MM.1S (cell line): Measurements from ENCODE around the gene ARSG.

ENCODE experiments used
- DNase-seq: peaks from one replicate; pipeline ENCODE4 v3.0.0-alpha.2; 2015
- H2AFZ ChIP-seq: fragments of 300-600 bp; sonication (generic); 2 replicates; pipeline ENCODE4 v1.6.0; 2016; ENCODE audit warnings: antibody characterized with exemption, low read length
- H3F3A ChIP-seq: fragments of 300-600 bp; sonication (generic); 2 replicates; pipeline ENCODE4 v1.6.1; 2016; ENCODE audit warnings: mild to moderate bottlenecking, antibody characterized with exemption, low read length, moderate library complexity, mixed read lengths; ENCODE audit not compliant: insufficient read depth
- H3K27ac ChIP-seq: fragments of 300-600 bp; sonication (generic); 2 replicates; pipeline ENCODE4 v1.5.1; 2016; ENCODE audit warnings: mild to moderate bottlenecking, low read length
- H3K27me3 ChIP-seq: fragments of 300-600 bp; sonication (generic); replicated peaks from 2 replicates; pipeline ENCODE4 v1.6.0; 2016; ENCODE audit warnings: low read length; ENCODE audit not compliant: insufficient read depth
- H3K36me3 ChIP-seq: fragments of 300-600 bp; sonication (generic); replicated peaks from 2 replicates; pipeline ENCODE4 v1.6.1; 2016; ENCODE audit warnings: mild to moderate bottlenecking, low read length, mixed read lengths; ENCODE audit not compliant: insufficient read depth
- H3K4me1 ChIP-seq: fragments of 300-600 bp; sonication (generic); 2 replicates; pipeline ENCODE4 v1.6.1; 2016; ENCODE audit warnings: low read length, mixed read lengths
- H3K4me2 ChIP-seq: fragments of 300-600 bp; sonication (generic); 2 replicates; pipeline ENCODE4 v1.6.0; 2016; ENCODE audit warnings: low read depth, low read length
- H3K4me3 ChIP-seq: fragments of 300-600 bp; sonication (generic); 2 replicates; pipeline ENCODE4 v1.5.1; 2016; ENCODE audit warnings: low read length, mixed read lengths
- H3K79me2 ChIP-seq: fragments of 300-600 bp; sonication (generic); 2 replicates; pipeline ENCODE4 v1.6.1; 2016; ENCODE audit warnings: mixed run types, low read length, mixed read lengths
- H3K9ac ChIP-seq: fragments of 300-600 bp; sonication (generic); 2 replicates; pipeline ENCODE4 v1.6.1; 2016; ENCODE audit warnings: low read length, mixed read lengths
- H3K9me2 ChIP-seq: fragments of 300-600 bp; sonication (generic); replicated peaks from 2 replicates; pipeline ENCODE4 v1.6.1; 2016; ENCODE audit warnings: mild to moderate bottlenecking, low read length, mixed read lengths; ENCODE audit not compliant: insufficient read depth
- H3K9me3 ChIP-seq: fragments of 300-600 bp; sonication (generic); replicated peaks from 2 replicates; pipeline ENCODE4 v1.6.1; 2016; ENCODE audit warnings: mild to moderate bottlenecking, low read length, mixed read lengths; ENCODE audit not compliant: insufficient read depth
- H4K20me1 ChIP-seq: fragments of 300-600 bp; sonication (generic); 2 replicates; pipeline ENCODE4 v1.6.1; 2016; ENCODE audit warnings: mild to moderate bottlenecking, low read length, moderate library complexity, mixed read lengths; ENCODE audit not compliant: insufficient read depth
- EZH2 ChIP-seq: fragments of 300-600 bp; sonication (generic); optimal IDR thresholded peaks from 2 replicates; pipeline ENCODE3; 2017; ENCODE audit warnings: low read depth, mild to moderate bottlenecking, antibody characterized with exemption, low read length, mixed read lengths
- EZH2phosphoT487 ChIP-seq: fragments of 300-600 bp; sonication (generic); IDR thresholded peaks from 2 replicates; pipeline ENCODE4 v1.6.1; 2018; ENCODE audit warnings: antibody characterized with exemption, low read length
- TF ChIP-seq, protein P1 (sequence below): fragments of 300-600 bp; sonication (generic); IDR thresholded peaks from 2 replicates; pipeline ENCODE4 v1.5.1; 2016; ENCODE audit warnings: antibody characterized with exemption, low read length, mixed read lengths

ARSG gene

DNA sequence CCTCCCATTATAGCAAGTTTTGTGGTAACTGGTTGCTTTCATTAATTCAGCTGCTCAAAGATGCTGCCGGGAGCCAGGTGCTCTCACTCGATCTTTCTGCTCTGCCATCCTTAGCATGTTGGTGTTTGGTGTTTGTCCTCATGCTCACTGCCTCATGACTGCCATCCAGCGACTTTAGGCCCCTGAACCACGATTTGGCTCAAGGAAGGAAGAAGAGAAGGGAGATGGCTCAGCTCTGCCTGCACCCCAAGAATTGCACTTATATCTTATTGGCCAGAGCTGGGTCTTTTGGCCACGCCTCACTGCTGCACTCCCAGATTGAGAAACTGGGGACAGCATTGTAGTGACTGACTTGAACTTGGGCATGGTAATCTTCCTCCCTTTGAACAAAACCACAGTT is 52.7 kb downstream of the ARSG start:
- no peaks in the 10 kb centered on the region for H3K4me1 ChIP-seq
- no peak overlapping the region for H3K4me3 ChIP-seq
- no peaks in the 10 kb centered on the region for H3K9me3 ChIP-seq
- no peaks in the 10 kb centered on the region for H3K79me2 ChIP-seq
- H3K9ac ChIP-seq: no peak overlapping the region
- H3F3A ChIP-seq: no peaks in the 10 kb centered on the region
- no peaks in the 10 kb centered on the region for H3K27me3 ChIP-seq
- H3K27ac ChIP-seq: no peak overlapping the region
- no peak overlapping the region for H2AFZ ChIP-seq
- no peaks in the 10 kb centered on the region for H3K9me2 ChIP-seq
- H3K4me2 ChIP-seq: no peak overlapping the region
- H4K20me1 ChIP-seq: no peaks in the 10 kb centered on the region
- no peak for DNase-seq
- no peaks in the 10 kb centered on the region for H3K36me3 ChIP-seq
- no peak for TF ChIP-seq EZH2phosphoT487
- no peak for TF ChIP-seq EZH2
- TF ChIP-seq, protein P1, sequence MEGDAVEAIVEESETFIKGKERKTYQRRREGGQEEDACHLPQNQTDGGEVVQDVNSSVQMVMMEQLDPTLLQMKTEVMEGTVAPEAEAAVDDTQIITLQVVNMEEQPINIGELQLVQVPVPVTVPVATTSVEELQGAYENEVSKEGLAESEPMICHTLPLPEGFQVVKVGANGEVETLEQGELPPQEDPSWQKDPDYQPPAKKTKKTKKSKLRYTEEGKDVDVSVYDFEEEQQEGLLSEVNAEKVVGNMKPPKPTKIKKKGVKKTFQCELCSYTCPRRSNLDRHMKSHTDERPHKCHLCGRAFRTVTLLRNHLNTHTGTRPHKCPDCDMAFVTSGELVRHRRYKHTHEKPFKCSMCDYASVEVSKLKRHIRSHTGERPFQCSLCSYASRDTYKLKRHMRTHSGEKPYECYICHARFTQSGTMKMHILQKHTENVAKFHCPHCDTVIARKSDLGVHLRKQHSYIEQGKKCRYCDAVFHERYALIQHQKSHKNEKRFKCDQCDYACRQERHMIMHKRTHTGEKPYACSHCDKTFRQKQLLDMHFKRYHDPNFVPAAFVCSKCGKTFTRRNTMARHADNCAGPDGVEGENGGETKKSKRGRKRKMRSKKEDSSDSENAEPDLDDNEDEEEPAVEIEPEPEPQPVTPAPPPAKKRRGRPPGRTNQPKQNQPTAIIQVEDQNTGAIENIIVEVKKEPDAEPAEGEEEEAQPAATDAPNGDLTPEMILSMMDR: no peak

DNA sequence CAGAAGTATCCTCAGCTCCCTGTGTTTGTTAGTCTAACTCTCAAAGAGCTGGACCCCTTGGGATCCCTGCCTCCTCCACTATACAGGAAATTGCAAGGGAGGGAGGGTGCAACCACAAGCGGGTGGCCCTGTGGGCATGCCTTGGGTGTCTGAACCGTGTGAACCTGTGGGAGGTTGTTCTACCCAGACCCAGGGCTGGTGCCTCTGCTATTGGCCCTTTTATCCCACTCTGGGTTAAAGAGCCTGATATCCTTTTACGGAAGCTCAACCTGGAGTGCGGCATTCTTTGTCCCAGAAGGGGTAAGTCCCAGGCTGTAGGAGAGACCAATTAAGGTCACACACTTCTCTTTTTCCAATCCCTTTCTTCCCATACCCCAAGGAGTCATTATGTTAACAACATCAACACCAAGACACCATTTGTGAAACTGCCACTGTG is 53.4 kb downstream of the ARSG start:
- no peaks in the 10 kb centered on the region for H4K20me1 ChIP-seq
- H3K27me3 ChIP-seq: no peaks in the 10 kb centered on the region
- no peaks in the 10 kb centered on the region for H3K9me2 ChIP-seq
- no peak overlapping the region for H3K4me3 ChIP-seq
- TF ChIP-seq EZH2phosphoT487 (no peak), EZH2 (no peak)
- TF ChIP-seq, protein P1: no peak
- no peaks in the 10 kb centered on the region for H3K9me3 ChIP-seq
- no peak for DNase-seq
- no peak overlapping the region for H3K4me2 ChIP-seq
- H3K27ac ChIP-seq: no peak overlapping the region
- H2AFZ ChIP-seq: no peak overlapping the region
- no peaks in the 10 kb centered on the region for H3F3A ChIP-seq
- no peaks in the 10 kb centered on the region for H3K36me3 ChIP-seq
- H3K9ac ChIP-seq: no peak overlapping the region
- H3K79me2 ChIP-seq: no peaks in the 10 kb centered on the region
- H3K4me1 ChIP-seq: no peaks in the 10 kb centered on the region

DNA sequence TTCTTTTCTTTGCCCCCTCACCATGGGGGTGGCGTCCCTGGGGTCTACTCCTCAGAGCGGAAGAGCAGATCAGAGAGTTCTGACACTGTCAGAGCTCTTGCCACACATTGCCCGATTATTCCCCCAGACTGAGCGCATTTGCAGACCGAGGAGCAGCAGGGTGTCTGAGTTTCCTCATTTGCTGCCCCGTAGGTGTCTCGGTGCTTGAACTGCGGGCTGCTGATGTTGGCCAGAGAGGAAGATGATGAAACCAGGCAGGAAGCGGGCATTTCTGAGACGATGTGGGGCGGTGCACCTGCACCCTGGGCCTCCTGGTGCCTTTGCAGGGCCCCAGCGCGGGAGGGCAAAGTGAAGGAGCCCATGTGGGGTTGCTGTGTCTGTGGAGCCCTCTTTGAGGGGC is 55.2 kb downstream of the ARSG start:
- H3K9me3 ChIP-seq: no peaks in the 10 kb centered on the region
- H3K79me2 ChIP-seq: no peaks in the 10 kb centered on the region
- H3K9me2 ChIP-seq: no peaks in the 10 kb centered on the region
- H2AFZ ChIP-seq: no peak overlapping the region
- no peaks in the 10 kb centered on the region for H3K27me3 ChIP-seq
- no peaks in the 10 kb centered on the region for H3F3A ChIP-seq
- no peak overlapping the region for H3K4me2 ChIP-seq
- H3K4me3 ChIP-seq: no peak overlapping the region
- TF ChIP-seq EZH2 (no peak), EZH2phosphoT487 (no peak)
- TF ChIP-seq, protein P1: no peak
- DNase-seq: no peak
- no peaks in the 10 kb centered on the region for H3K36me3 ChIP-seq
- no peaks in the 10 kb centered on the region for H4K20me1 ChIP-seq
- H3K27ac ChIP-seq: no peak overlapping the region
- H3K9ac ChIP-seq: no peak overlapping the region
- H3K4me1 ChIP-seq: no peaks in the 10 kb centered on the region
